ENCODE measurements around the gene ASXL3. TPM values are rescaled to one million over a fixed set of nuclear protein-coding genes. Genes with fewer than 3 reads are reported as not detected.

Gene ASXL3
- total and polyA plus RNA-seq, 4 donors: 0.08 to 16.3 (median 1.8) TPM

GRCh38 chr18:33733376-33733775 lies 155.4 kb downstream of the ASXL3 start:
- ATAC-seq (ENCODE audit: insufficient read depth, low FRiP score) (no peak), DNase-seq (no peak)
- Histone ChIP-seq H3K4me3 (no peak overlapping the region), H3K4me1 (ENCODE audit: control insufficient read depth in 5 of 5, insufficient read depth in 5 of 5, low read length in 5 of 5) (no peaks in the 10 kb centered on the region), H3K9ac (ENCODE audit: insufficient read depth in 1 of 2, low read length in 2 of 2) (no peak overlapping the region), H3K27ac (ENCODE audit: low read depth in 1 of 2, low read length in 1 of 2) (no peak overlapping the region), H3K36me3 (ENCODE audit: control insufficient read depth in 4 of 4, insufficient read depth in 4 of 4, low read length in 4 of 4) (peaks cover 0 to 10% (median 5%) of the 10 kb centered on the region in 4 donors), H3K9me3 (ENCODE audit: control insufficient read depth in 4 of 4, insufficient read depth in 3 of 4, low read length in 3 of 4) (peaks cover 0 to 1% (median 0%) of the 10 kb centered on the region in 4 donors), H3K27me3 (ENCODE audit: control insufficient read depth in 3 of 3, insufficient read depth in 3 of 3, low read length in 2 of 3) (no peaks in the 10 kb centered on the region)
- no peak for TF ChIP-seq CTCF (IDR thresholded peaks at IDR 0.05; ENCODE audit: control extremely low read depth, extremely low read depth)

- ATAC-seq (ENCODE audit: insufficient read depth, low FRiP score): no peak
- no peak for TF ChIP-seq CTCF (IDR thresholded peaks at IDR 0.05; ENCODE audit: control extremely low read depth, extremely low read depth)
- Histone ChIP-seq H3K4me3 (no peak overlapping the region), H3K27me3 (ENCODE audit: control insufficient read depth in 3 of 3, insufficient read depth in 3 of 3, low read length in 2 of 3) (no peaks in the 10 kb centered on the region), H3K36me3 (ENCODE audit: control insufficient read depth in 4 of 4, insufficient read depth in 4 of 4, low read length in 4 of 4) (peaks cover 0 to 19% (median 11%) of the 10 kb centered on the region in 4 donors), H3K4me1 (ENCODE audit: control insufficient read depth in 5 of 5, insufficient read depth in 5 of 5, low read length in 5 of 5) (no peaks in the 10 kb centered on the region), H3K9ac (ENCODE audit: insufficient read depth in 1 of 2, low read length in 2 of 2) (no peak overlapping the region), H3K27ac (ENCODE audit: low read depth in 1 of 2, low read length in 1 of 2) (no peak overlapping the region), H3K9me3 (ENCODE audit: control insufficient read depth in 4 of 4, insufficient read depth in 3 of 4, low read length in 3 of 4) (no peaks in the 10 kb centered on the region)
- WGBS, 2 donors: 95 to 98% methylated on average over 1 of the region's 1 CpG
- DNase-seq: no peak
These were observed 157.4 kb downstream of the ASXL3 start for GRCh38 chr18:33735428-33735827.

- Histone ChIP-seq H3K9ac (ENCODE audit: insufficient read depth in 1 of 2, low read length in 2 of 2) (no peak overlapping the region), H3K4me3 (no peak overlapping the region), H3K9me3 (ENCODE audit: control insufficient read depth in 4 of 4, insufficient read depth in 3 of 4, low read length in 3 of 4) (no peaks in the 10 kb centered on the region), H3K4me1 (ENCODE audit: control insufficient read depth in 5 of 5, insufficient read depth in 5 of 5, low read length in 5 of 5) (no peaks in the 10 kb centered on the region), H3K27ac (ENCODE audit: low read depth in 1 of 2, low read length in 1 of 2) (no peak overlapping the region), H3K36me3 (ENCODE audit: control insufficient read depth in 4 of 4, insufficient read depth in 4 of 4, low read length in 4 of 4) (peaks cover 0 to 46% (median 24%) of the 10 kb centered on the region in 4 donors), H3K27me3 (ENCODE audit: control insufficient read depth in 3 of 3, insufficient read depth in 3 of 3, low read length in 2 of 3) (no peaks in the 10 kb centered on the region)
- TF ChIP-seq CTCF (IDR thresholded peaks at IDR 0.05; ENCODE audit: control extremely low read depth, extremely low read depth): no peak
- WGBS, 2 donors: 84% methylated on average over 2 of the region's 2 CpGs
- ATAC-seq (ENCODE audit: insufficient read depth, low FRiP score): no peak
- no peak for DNase-seq
These were observed 163.7 kb downstream of the ASXL3 start for GRCh38 chr18:33741760-33742159.

- ATAC-seq (ENCODE audit: insufficient read depth, low FRiP score): no peak
- Histone ChIP-seq H3K9ac (ENCODE audit: insufficient read depth in 1 of 2, low read length in 2 of 2) (no peak overlapping the region), H3K36me3 (ENCODE audit: control insufficient read depth in 4 of 4, insufficient read depth in 4 of 4, low read length in 4 of 4) (peaks cover 0 to 48% (median 22%) of the 10 kb centered on the region in 4 donors), H3K27me3 (ENCODE audit: control insufficient read depth in 3 of 3, insufficient read depth in 3 of 3, low read length in 2 of 3) (no peaks in the 10 kb centered on the region), H3K4me1 (ENCODE audit: control insufficient read depth in 5 of 5, insufficient read depth in 5 of 5, low read length in 5 of 5) (no peaks in the 10 kb centered on the region), H3K27ac (ENCODE audit: low read depth in 1 of 2, low read length in 1 of 2) (no peak overlapping the region), H3K9me3 (ENCODE audit: control insufficient read depth in 4 of 4, insufficient read depth in 3 of 4, low read length in 3 of 4) (no peaks in the 10 kb centered on the region), H3K4me3 (no peak overlapping the region)
- DNase-seq: no peak
- 92 to 93% methylated on average over 20 of the region's 20 CpGs for WGBS, 2 donors
- TF ChIP-seq CTCF (IDR thresholded peaks at IDR 0.05; ENCODE audit: control extremely low read depth, extremely low read depth): no peak
These were observed 166.1 kb downstream of the ASXL3 start for GRCh38 chr18:33744032-33744697.
